GM21723 (cell line): Measurements from ENCODE around the gene COL28A1.
"Not testable (repeated sequence)": the region's sequence is repeated elsewhere in the genome, so short reads cannot be mapped to it uniquely, and the experiment has no call there.

ENCODE experiments used
- ATAC-seq: cut with Tn5 transposase; IDR thresholded peaks from one replicate; pipeline ENCODE4 v1.9.1; 2021; ENCODE audit warnings: mild to moderate bottlenecking, moderate library complexity; ENCODE audit not compliant: unreplicated experiment

Gene COL28A1

GRCh38 chr7:7421826-7422225 is 113.8 kb downstream of the COL28A1 start:
- no peak for ATAC-seq

DNA sequence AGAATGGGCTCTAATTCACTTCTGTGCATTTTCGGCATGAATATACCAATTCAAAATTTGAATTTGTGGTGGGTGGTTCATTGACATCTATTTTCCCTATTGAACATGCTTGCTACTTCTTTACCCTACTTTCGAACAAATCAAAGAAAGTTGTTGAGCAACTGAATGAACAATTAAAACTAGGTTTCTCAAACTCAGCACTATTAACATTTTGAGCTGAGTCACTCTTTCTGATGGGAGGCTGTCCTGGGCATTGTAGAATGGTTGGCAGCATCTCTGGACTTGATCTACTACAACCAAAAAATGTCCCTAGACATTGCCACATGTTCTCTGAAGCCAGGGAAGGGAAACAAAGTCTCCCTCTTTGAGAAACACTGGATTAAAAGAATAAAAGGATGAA is 116.7 kb downstream of the COL28A1 start:
- ATAC-seq: no peak

DNA sequence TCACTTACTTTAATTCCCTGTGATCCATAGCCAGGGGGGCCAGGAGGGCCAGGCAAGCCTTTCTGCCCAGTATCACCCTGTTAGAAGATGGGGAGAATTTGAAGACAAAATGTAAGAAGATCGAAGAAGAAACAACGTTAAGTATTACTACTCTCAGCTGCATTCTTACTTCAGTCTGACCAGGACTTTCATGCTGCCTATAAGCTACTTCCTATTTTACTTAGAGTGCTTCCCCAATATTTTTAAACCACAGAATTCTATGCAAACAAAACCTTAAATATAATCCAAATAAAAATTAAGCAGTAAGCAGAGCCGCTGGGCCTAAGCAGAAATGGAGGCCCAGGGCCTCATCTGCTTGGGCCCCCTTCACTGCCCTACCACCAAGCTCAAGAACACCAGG is 117.8 kb downstream of the COL28A1 start:
- ATAC-seq: no peak

DNA sequence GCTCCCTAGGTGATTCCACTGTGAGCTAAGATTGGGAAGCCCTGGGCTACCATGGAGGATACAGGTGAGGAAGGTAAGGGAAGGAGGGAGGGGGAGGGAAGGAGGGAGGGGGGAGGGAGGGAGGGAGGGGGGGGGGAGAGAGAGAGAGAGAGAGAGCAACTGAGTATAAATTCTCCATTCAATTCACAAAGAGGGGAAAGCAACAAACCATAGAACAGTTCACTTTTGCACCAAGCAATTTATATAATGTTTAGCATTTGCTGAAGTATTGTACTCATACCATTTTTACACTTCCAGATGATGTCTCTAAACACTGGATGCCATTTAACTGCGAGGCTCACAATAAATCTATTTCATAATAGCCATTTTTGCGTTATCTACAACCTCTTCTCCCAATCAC is 118.3 kb downstream of the COL28A1 start:
- ATAC-seq: no peak

- ATAC-seq: no peak
These were observed 119.4 kb downstream of the COL28A1 start for GRCh38 chr7:7416031-7416858.

DNA sequence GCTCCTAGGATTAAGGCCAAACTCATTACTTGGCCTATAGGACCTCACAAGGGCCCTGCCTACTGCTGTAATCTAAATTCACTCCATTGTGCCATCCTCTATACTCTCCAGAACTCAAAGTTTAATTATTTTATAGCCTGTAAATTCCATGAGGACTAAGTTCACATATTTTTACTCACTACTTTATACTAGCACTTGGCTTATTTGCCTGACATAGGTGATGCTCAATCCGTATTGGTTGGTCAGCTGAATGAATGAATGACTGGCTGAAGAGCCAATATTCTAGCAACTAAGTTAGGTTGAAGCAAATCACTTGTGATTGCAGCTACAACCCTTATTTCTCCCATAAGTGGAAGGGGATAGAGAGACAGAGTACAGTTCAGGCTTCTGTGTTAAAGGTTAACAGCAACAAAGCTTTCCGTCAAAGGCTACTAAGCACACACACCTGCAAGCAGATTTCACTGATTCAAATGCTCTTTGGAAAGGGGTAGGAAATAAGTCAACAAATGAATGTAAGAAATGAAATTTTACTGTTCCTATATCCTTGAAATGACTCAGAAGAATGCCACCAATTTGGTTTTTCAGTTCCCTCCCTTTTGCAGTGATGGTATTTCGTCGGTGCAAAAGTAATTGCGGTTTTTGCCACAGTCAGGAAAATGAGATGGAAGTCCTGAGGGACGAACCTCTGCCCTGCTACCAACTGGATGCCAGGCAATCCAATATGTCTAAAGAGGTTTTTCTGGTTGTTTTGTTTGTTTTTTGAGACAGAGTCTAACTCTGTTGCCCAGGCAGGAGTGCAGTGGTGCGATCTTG is 120.7 kb downstream of the COL28A1 start:
- ATAC-seq: no peak

DNA sequence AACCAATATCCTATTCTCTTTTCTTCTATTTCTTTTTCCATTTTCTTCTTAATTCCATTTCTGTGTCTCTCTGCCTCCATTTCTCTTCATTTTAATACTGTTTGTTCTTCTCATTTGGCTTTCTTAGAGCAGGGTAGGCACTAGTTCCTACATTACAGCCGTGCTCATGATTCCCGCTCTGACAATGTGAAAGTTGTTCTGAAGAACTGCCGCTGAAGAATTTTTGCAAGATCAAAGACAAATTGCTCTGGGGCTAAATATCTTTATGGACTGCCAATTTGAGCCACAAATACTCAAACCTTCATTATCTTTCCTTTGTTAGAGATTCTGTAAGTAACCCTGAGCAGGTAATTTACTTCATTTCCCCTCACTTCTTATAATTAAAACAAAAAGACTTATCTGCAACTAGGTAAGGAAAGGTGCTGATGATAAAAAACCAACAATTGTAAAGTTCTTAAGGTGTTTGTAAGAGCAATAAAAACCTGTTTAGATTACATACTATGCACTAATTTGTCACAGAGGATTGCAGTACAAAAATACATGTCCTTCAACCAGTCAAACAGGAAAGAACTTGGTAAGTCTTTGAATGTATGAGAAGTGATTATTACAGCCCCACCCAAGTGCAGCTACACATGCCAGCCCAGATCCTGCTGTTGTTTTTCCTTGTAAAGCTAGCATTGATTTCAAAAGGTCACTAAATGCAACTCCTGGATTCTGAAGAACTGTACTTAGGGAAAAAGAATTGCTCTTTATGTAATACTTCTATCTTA is 127.5 kb downstream of the COL28A1 start:
- no peak for ATAC-seq

- no peak for ATAC-seq
These were observed 130.2 kb downstream of the COL28A1 start for GRCh38 chr7:7405461-7405860.

DNA sequence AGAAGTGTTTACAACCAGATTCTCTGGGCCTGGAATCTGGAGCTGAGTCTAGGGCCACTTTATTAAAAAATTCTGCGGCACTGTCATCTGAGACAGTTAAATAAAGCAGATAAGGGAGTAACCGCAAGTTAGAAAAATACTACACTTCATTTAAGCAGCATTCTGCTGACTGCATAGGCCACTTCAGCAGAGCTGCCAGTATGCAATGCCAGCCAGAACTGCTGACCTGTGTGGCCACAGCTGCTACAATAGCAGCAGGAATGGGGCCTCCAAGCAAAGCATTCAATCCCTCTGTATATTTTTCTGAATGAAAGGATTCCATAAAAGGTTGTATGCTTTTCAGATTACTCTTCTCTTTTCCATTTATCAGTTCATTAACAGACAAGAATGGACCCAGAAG is 136.0 kb downstream of the COL28A1 start:
- ATAC-seq: no peak

DNA sequence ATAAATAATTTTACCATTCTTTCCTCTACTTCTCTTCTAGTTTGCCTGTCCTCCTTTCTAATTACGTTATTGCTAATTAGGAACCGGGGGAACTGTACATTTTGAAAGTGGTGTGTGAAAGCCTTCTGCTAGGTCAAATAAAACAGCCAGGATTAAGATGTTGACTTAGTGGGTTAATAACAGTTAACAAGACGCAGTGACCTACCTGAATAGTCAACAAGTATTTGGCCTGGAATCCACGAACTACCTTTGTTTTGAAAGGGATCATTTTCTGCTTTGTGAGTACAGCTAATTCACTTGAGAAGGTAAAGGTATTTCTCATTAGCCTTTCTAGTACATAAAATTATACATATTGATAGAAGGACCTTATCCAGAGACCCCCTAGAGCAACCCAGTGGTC is 139.9 kb downstream of the COL28A1 start:
- no peak for ATAC-seq

DNA sequence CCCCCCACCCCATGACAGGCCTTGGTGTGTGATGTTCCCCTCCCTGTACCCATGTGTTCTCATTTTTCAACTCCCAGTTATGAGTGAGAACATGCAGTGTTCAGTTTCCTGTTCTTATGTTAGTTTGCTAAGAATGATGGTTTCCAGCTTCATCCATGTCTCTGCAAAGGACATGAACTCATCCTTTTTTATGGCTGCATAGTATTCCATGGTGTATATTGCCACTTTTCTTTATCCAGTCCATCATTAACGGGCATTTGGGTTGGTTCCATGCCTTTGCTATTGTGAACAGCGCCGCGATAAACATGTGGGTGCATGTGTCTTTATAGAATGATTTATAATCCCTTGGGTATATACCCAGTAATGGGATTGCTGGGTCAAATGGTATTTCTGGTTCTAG is 147.5 kb downstream of the COL28A1 start:
- not testable (repeated sequence) for ATAC-seq

DNA sequence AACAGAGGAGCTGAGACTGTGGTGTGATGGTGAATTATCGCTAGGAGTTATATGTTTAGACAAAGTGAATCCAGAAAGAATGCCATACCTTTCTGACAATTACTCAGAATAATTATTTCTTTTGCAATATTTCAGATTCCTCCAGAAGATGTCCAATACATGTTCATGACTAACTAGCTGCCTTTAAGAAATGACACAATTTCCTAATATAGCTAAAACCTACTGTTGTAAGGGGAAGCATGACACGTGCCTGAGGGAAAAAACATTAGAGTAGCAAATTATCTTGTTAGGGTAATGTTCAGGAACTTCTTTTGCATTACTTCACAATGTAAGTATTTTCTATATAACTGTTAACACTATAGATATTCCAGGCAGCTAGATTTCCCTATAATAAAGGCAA is 150.3 kb downstream of the COL28A1 start:
- no peak for ATAC-seq

- ATAC-seq: no peak
These were observed 151.4 kb downstream of the COL28A1 start for GRCh38 chr7:7384228-7384627.

DNA sequence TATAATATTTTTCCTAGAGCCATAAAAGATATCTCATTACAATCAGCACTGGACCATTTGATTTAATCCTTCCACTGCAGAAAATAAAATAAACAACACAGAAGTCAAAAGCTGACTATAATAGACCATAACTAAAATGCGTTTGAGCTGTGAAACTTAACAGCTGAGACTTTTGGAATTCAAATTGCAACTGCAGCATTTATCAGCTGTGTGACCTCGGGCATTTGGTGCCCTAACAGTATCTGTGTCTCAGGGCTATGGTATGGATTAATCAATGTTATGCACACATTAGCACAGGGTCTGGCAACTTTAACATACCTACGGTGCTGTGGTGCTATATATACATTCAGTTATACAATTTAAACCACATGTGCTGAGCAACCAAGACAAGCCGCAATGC is 160.1 kb downstream of the COL28A1 start:
- no peak for ATAC-seq

DNA sequence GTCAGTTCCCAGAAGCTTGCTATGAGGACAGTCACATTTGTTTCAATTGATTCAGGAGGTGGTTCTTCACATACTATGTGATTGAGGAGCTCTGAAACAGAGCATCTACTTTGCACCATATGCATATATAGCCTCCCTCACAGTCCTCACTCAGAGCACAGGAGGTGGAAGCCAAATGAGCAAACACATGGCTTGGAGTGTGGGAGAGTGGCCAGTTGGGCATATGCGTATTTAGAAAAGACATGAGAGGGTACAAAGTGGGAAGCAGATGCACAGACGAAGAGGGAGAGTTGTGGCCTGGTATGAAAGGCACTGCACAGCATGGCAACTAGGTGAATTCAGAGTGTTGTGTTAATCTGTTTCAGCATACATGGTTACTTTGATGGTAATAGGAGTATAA is 165.6 kb downstream of the COL28A1 start:
- ATAC-seq: no peak

- ATAC-seq: no peak
These were observed 166.5 kb downstream of the COL28A1 start for GRCh38 chr7:7369134-7369533.

GRCh38 chr7:7354674-7355073 is 181.0 kb downstream of the COL28A1 start:
- ATAC-seq: no peak

GRCh38 chr7:7352845-7353244 is 182.8 kb downstream of the COL28A1 start:
- no peak for ATAC-seq

- ATAC-seq: no peak
These were observed 183.8 kb downstream of the COL28A1 start for GRCh38 chr7:7351832-7352231.

DNA sequence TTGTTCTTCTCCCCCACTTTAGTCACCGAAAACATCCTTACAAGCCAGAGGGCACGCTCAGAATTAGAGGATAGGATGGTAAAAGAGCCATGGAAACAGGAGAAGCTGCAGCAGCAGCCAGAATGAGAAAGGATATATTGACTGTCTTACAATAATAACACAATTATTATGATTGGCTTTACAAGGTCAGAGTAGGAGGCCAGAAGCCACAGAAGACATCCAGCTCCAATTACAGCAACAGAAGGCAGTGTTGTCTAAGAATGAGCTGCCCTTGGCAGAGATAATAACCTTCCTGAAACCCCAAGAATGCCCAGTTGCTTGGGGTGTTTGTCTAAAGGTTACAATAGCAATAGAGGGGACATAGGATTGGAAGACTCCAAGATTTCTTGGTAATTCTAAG is 184.5 kb downstream of the COL28A1 start:
- no peak for ATAC-seq

DNA sequence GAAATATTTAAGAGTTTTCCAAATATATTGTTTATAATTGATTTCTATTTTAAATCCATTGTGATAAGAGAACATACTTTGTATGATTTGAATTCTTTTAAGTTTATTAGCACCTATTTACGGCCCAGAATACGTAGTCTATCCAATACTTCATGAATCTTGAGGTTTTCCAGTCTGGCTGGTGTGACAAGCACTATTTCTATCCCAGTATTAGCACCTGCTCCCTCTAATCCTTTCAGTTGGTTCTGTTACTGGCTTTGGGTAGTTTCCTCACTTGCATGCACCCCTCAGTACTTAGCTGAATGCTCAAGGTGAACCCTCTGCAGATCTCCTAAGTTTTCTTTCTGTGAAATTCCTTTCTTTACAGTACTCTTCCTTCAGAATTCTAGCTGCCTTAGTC is 186.5 kb downstream of the COL28A1 start:
- no peak for ATAC-seq
